ENCODE measurements around the gene CAPN9.

- TF ChIP-seq CTCF (IDR thresholded peaks at IDR 0.05): no peak
- TF ChIP-seq POLR2A (IDR thresholded peaks at IDR 0.05): no peak
- no peak for TF ChIP-seq POLR2AphosphoS5 (IDR thresholded peaks at IDR 0.05)
- TF ChIP-seq EP300 (IDR thresholded peaks at IDR 0.05): no peak
Observed at GRCh38 chr1:230766318-230766717, 19.1 kb downstream of the CAPN9 start.

Data from gastroesophageal sphincter (tissue), 3 donors.